ENCODE measurements around the gene NAALADL2. TPM values are rescaled to one million over a fixed set of nuclear protein-coding genes. Genes with fewer than 3 reads are reported as not detected.

Gene NAALADL2
- total and polyA plus RNA-seq, 2 donors (not counting 3 experiments of a cell fraction or from before 2014, with no cell fraction given): 1.1 to 4.0 TPM

GRCh38 chr3:175417426-175417825 is 558.3 kb downstream of the NAALADL2 start:
- POLR2A ChIA-PET: no interaction called here
- no TSS peak for BruUV-seq (replicated peaks)

More at GRCh38 chr3:175417426-175417825, 558.3 kb downstream of the NAALADL2 start:
- TF ChIP-seq POLR2A (IDR thresholded peaks at IDR 0.05; ENCODE audit: low read depth, low read length): no peak
- TF ChIP-seq MYC (IDR thresholded peaks at IDR 0.05; ENCODE audit: low read depth, low read length): no peak
- no peak for TF ChIP-seq FOS (IDR thresholded peaks at IDR 0.05; ENCODE audit: borderline replicate concordance, insufficient read depth, low read length)
- TF ChIP-seq GATA2 (IDR thresholded peaks at IDR 0.05; ENCODE audit: insufficient read depth, insufficient read length, low read depth, low read length): no peak
- no peak for TF ChIP-seq MAX (IDR thresholded peaks at IDR 0.05; ENCODE audit: insufficient read depth, insufficient read length)
- TF ChIP-seq CTCF (IDR thresholded peaks at IDR 0.05; ENCODE audit: extremely low read depth in 1 of 2, insufficient read depth in 1 of 2, low read depth in 1 of 2, low read length in 2 of 2): no peak
- TF ChIP-seq JUN (IDR thresholded peaks at IDR 0.05; ENCODE audit: borderline replicate concordance, insufficient read depth, insufficient read length, low read depth): no peak
- no peak for TF ChIP-seq POLR2AphosphoS5 (IDR thresholded peaks at IDR 0.05; ENCODE audit: insufficient read depth, low read depth, low read length)
- Histone ChIP-seq H3K4me3 (replicated peaks in 1 of 3; ENCODE audit: insufficient read depth in 1 of 3, low read depth in 1 of 3, low read length in 3 of 3) (no peak overlapping the region), H3K4me2 (ENCODE audit: insufficient read depth, low read length) (no peak overlapping the region), H3K9me1 (replicated peaks; ENCODE audit: control insufficient read depth, extremely low read depth, insufficient read depth, low read length) (no peaks in the 10 kb centered on the region), H3K27me3 (ENCODE audit: control insufficient read depth in 2 of 2, insufficient read depth in 2 of 2, low read length in 2 of 2) (no peaks in the 10 kb centered on the region), H3K79me2 (ENCODE audit: control insufficient read depth, insufficient read depth, low read length) (no peaks in the 10 kb centered on the region), H4K20me1 (replicated peaks; ENCODE audit: control insufficient read depth, extremely low read depth, insufficient read depth, low read length) (no peaks in the 10 kb centered on the region), H3K9me3 (replicated peaks; ENCODE audit: control insufficient read depth, insufficient read depth, low read length) (no peaks in the 10 kb centered on the region), H3K36me3 (ENCODE audit: control insufficient read depth in 2 of 2, extremely low read depth in 1 of 2, insufficient read depth in 2 of 2, low read length in 2 of 2) (no peaks in the 10 kb centered on the region), H3K4me1 (ENCODE audit: control insufficient read depth, extremely low read depth, insufficient read depth, low read length) (no peaks in the 10 kb centered on the region), H3K27ac (ENCODE audit: insufficient read depth, low read depth, low read length) (no peak overlapping the region), H2AFZ (ENCODE audit: low read depth, low read length) (no peak overlapping the region), H3K9ac (replicated peaks; ENCODE audit: extremely low read depth, insufficient read depth, low read length) (no peak overlapping the region)
- CTCF ChIA-PET: interaction anchor here (0.8 to 1.4 kb wide), 3 partner anchors 14 to 109 kb away, joined by 3 to 7 read pairs (median 3); no protein-coding TSS in a partner anchor
- no peak for DNase-seq (ENCODE audit: low read depth, low spot score)
- FAIRE-seq: no peak
- dilution Hi-C loops (cut with MboI; ENCODE audit: extremely low pct_ligation_motif_present, low sequenced_read_pairs) (no loop called here), intact Hi-C loops (cut with micrococcal nuclease) (no loop called here)

All from endothelial cell of umbilical vein (primary cell).